Keratinocyte (primary cell): ENCODE measurements around the gene TYW1. TPM values are rescaled to one million over a fixed set of nuclear protein-coding genes. Genes with fewer than 3 reads are reported as not detected.
"Not testable (repeated sequence)": the region's sequence is repeated elsewhere in the genome, so short reads cannot be mapped to it uniquely, and the experiment has no call there.

ENCODE experiments used
- DNase-seq: peaks from one replicate; pipeline ENCODE4 v3.0.0-alpha.2; 2011; ENCODE audit warnings: low read depth, missing footprints, low spot score
- FAIRE-seq: peaks from 2 replicates; lab custom pipeline; 2011; peaks lifted over from hg19 to GRCh38; lab: Jason Lieb, UNC
- H2AFZ ChIP-seq: 2 replicates; pipeline ENCODE4 v1.6.0; 2012; ENCODE audit warnings: low read length, control low read depth, inconsistent platforms; ENCODE audit not compliant: control insufficient read depth
- H3K27ac ChIP-seq: 2 replicates; pipeline ENCODE4 v1.5.1; 2011; ENCODE audit warnings: low read length; ENCODE audit not compliant: control insufficient read depth, insufficient read depth
- H3K27me3 ChIP-seq: 3 replicates; pipeline ENCODE4 v1.6.0; 2011; ENCODE audit warnings: low read length; ENCODE audit not compliant: control insufficient read depth, insufficient read depth; ENCODE audit errors: extremely low read depth
- H3K36me3 ChIP-seq, 2 experiments: 2 replicates in 1 of 2; 3 replicates in 1 of 2; pipeline ENCODE4 v1.5.1; 2011; ENCODE audit warnings: low read length in 2 of 2, mild to moderate bottlenecking in 1 of 2; ENCODE audit not compliant: control insufficient read depth in 2 of 2, insufficient read depth in 2 of 2; ENCODE audit errors: extremely low read depth in 1 of 2
- H3K4me1 ChIP-seq: 3 replicates; pipeline ENCODE4 v1.5.1; 2011; ENCODE audit warnings: low read length; ENCODE audit not compliant: control insufficient read depth, insufficient read depth; ENCODE audit errors: extremely low read depth
- H3K4me2 ChIP-seq: 3 replicates; pipeline ENCODE4 v1.6.0; 2011; ENCODE audit warnings: low read depth, low read length; ENCODE audit not compliant: control insufficient read depth, insufficient read depth; ENCODE audit errors: extremely low read depth
- H3K4me3 ChIP-seq, 3 experiments: fragments of 200-600 bp in 1 of 3; sonication (generic) in 1 of 3; 2 replicates in 2 of 3; 3 replicates in 1 of 3; pipeline ENCODE4 v1.5.1; 2011 to 2016; ENCODE audit warnings: low read length in 3 of 3, mild to moderate bottlenecking in 3 of 3, control low read depth in 2 of 3, inconsistent platforms in 1 of 3, low read depth in 1 of 3, mixed read lengths in 1 of 3, mixed run types in 1 of 3, moderate library complexity in 1 of 3; ENCODE audit not compliant: control insufficient read depth in 2 of 3, insufficient read depth in 2 of 3; ENCODE audit errors: extremely low read depth in 1 of 3
- H3K79me2 ChIP-seq: 2 replicates; pipeline ENCODE4 v1.6.0; 2012; ENCODE audit warnings: low read length; ENCODE audit not compliant: control insufficient read depth, insufficient read depth
- H3K9ac ChIP-seq: 3 replicates; pipeline ENCODE4 v1.6.0; 2011; ENCODE audit warnings: low read length; ENCODE audit not compliant: control insufficient read depth, insufficient read depth; ENCODE audit errors: extremely low read depth
- H3K9me1 ChIP-seq: 3 replicates; pipeline ENCODE4 v1.6.0; 2011; ENCODE audit warnings: low read length; ENCODE audit not compliant: control insufficient read depth, insufficient read depth; ENCODE audit errors: extremely low read depth
- H3K9me3 ChIP-seq: 2 replicates; pipeline ENCODE4 v1.5.1; 2012; ENCODE audit warnings: low read depth, low read length; ENCODE audit not compliant: control insufficient read depth
- H4K20me1 ChIP-seq: 3 replicates; pipeline ENCODE4 v1.6.0; 2011; ENCODE audit warnings: low read length; ENCODE audit not compliant: control insufficient read depth, insufficient read depth; ENCODE audit errors: extremely low read depth
- CTCF ChIP-seq, 3 experiments: IDR thresholded peaks in 1 of 3; conservative IDR thresholded peaks in 1 of 3; optimal IDR thresholded peaks in 1 of 3; 2 replicates in 2 of 3; 3 replicates in 1 of 3; pipeline versions ENCODE3 to v1.5.1; 2011; ENCODE audit warnings: low read length in 3 of 3, mild to moderate bottlenecking in 3 of 3, moderate library complexity in 2 of 3, control low read depth in 1 of 3, inconsistent platforms in 1 of 3; ENCODE audit not compliant: insufficient read depth in 2 of 3; ENCODE audit errors: extremely low read depth in 1 of 3
- EZH2 ChIP-seq: IDR thresholded peaks from one replicate; pipeline ENCODE4 v1.6.1; 2012; ENCODE audit warnings: inconsistent platforms, mild to moderate bottlenecking, low read length, moderate library complexity
- dilution Hi-C: fragments of 300-500 bp; cut with MboI; formaldehyde crosslinking; loops from one replicate; pipeline ENCODE4 v1.7.0; 2020; ENCODE audit warnings: low sequenced_read_pairs; ENCODE audit not compliant: extremely low pct_ligation_motif_present
- polyA plus RNA-seq, 5 experiments: library from polyadenylated mRNA; depleted of rRNA in 3 of 5; stranded (reverse) in 3 of 5; stranded (forward) in 1 of 5; unstranded in 1 of 5; fragments of >200 nt; gene quantifications; 1 replicate in 1 of 5; 2 replicates in 3 of 5; 3 replicates in 1 of 5; pipeline versions ENCODE4 v1.2.1 to v1.2.3, GENCODE V29; 2011 to 2012; ENCODE audit warnings: missing spikeins in 2 of 5, low read depth in 1 of 5, low replicate concordance in 1 of 5

Gene TYW1
- polyA plus RNA-seq, 1 donor (not counting 4 experiments of a cell fraction or from before 2014, with no cell fraction given), result 16.4 TPM

- H3K4me2 ChIP-seq, result no peak overlapping the region
- no peaks in the 10 kb centered on the region for H3K79me2 ChIP-seq
- no peak overlapping the region for H3K27ac ChIP-seq
- no peaks in the 10 kb centered on the region for H3K27me3 ChIP-seq
- dilution Hi-C loops, result no loop called here
- peaks cover 5% of the 10 kb centered on the region for H3K9me3 ChIP-seq
- no peak overlapping the region for H2AFZ ChIP-seq
- H3K9me1 ChIP-seq, result no peaks in the 10 kb centered on the region
- H3K36me3 ChIP-seq, result no peaks in the 10 kb centered on the region
- TF ChIP-seq EZH2, result no peak
- TF ChIP-seq CTCF (optimal IDR thresholded peaks at IDR 0.05 in 1 of 3, IDR thresholded peaks at IDR 0.05 in 1 of 3, conservative IDR thresholded peaks at IDR 0.05 in 1 of 3; ENCODE audit: extremely low read depth in 1 of 3, insufficient read depth in 2 of 3, low read length in 3 of 3), result no peak
- no peak overlapping the region for H3K4me3 ChIP-seq
- no peak overlapping the region for H3K9ac ChIP-seq
- peaks cover 11% of the 10 kb centered on the region for H3K4me1 ChIP-seq
- FAIRE-seq (no peak), DNase-seq (no peak)
- no peaks in the 10 kb centered on the region for H4K20me1 ChIP-seq
Measured at GRCh38 chr7:67251986-67252558, 255.4 kb downstream of the TYW1 start.

DNA sequence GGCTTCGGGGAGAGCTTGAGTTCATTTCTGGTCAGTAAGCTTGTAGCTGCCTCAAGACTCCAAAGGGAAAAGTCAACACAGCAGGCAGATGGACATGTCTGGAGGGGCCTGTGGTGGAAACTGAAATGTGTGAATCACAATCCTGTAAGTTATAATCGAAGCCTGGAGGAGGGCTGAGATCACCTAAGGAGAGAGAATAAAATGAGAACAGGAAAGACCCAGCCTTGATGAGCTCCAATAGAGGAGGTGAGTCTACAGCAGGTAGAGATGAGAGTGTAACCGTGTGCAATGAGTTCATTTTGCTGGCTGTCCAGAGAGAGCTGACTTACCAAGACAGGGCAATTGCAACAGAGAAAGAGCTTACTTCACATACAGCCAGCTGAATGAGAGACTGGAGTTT lies 258.4 kb downstream of the TYW1 start:
- H2AFZ ChIP-seq, H3K4me2 ChIP-seq, dilution Hi-C loops, H3K9me3 ChIP-seq, H3K9ac ChIP-seq, H3K4me3 ChIP-seq, DNase-seq, H3K36me3 ChIP-seq, H3K27ac ChIP-seq, FAIRE-seq, H3K79me2 ChIP-seq, H3K4me1 ChIP-seq, H4K20me1 ChIP-seq, H3K9me1 ChIP-seq, H3K27me3 ChIP-seq: not testable (repeated sequence)

DNA sequence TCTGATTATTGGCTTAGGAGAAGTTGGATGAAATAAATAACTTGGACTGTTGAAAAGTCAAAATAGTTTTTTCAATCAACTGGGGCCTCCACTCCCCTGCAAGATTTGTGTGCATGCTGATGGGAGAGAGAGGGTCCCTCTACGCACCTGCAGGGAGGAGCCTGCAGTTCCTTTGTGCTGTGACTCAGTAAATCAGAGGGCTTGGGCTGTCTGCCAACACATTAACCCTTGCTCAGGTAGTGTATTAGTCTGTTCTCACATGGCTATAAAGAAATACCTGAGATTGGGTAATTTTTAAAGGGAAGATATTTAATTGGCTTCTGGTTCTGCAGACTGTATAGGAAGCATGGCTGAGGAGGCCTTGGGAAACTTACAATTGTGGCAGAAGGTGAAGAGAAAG lies 261.1 kb downstream of the TYW1 start:
- H3K27me3 ChIP-seq, H3K4me2 ChIP-seq, H3K9me1 ChIP-seq, H4K20me1 ChIP-seq, DNase-seq, FAIRE-seq, H3K4me1 ChIP-seq, dilution Hi-C loops, H3K9ac ChIP-seq, H3K27ac ChIP-seq, H3K79me2 ChIP-seq, H2AFZ ChIP-seq, H3K4me3 ChIP-seq, H3K36me3 ChIP-seq, H3K9me3 ChIP-seq: not testable (repeated sequence)

DNA sequence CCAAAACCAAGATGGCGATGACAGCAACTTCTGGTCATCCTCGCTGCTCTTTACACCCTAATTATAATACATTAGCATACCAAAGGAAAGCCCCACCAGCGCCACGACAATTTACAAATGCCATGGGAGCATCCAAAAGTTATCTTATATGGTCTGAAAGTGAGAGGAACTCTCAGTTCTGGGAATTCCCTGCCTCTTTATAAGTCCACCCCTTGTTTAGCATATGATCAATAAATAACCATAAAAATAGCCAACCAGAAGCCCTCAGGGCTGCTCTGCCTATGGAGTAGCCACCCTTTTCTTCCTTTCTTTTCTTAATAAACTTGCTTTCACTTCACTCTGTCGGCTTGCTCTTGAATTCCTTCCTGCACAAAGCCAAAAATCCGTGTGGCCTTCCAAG lies 262.7 kb downstream of the TYW1 start:
- H4K20me1 ChIP-seq, H3K27ac ChIP-seq, H3K36me3 ChIP-seq, H3K4me1 ChIP-seq, H3K27me3 ChIP-seq, H3K9ac ChIP-seq, FAIRE-seq, dilution Hi-C loops, H3K9me1 ChIP-seq, H3K79me2 ChIP-seq, DNase-seq, H3K4me3 ChIP-seq, H3K9me3 ChIP-seq, H2AFZ ChIP-seq, H3K4me2 ChIP-seq: not testable (repeated sequence)
